Lung (tissue), 12 donors: ENCODE data around the gene LURAP1L. TPM values are rescaled to one million over a fixed set of nuclear protein-coding genes. Genes with fewer than 3 reads are reported as not detected.

Source experiments
- ATAC-seq: fragments of 200-7000 bp; cut with Tn5 transposase; one replicate; pipeline ENCODE4 v1.9.1; 2020; ENCODE audit warnings: moderate number of reproducible peaks; ENCODE audit not compliant: insufficient read depth, low FRiP score
- DNase-seq, 3 donors: peaks; one replicate each; pipeline ENCODE4 v3.0.0-alpha.2; 2013 to 2017
- H3K27ac ChIP-seq, 2 donors: one replicate each; pipeline ENCODE4 v1.5.1; 2013; ENCODE audit warnings: mild to moderate bottlenecking in 2 of 2, moderate library complexity in 2 of 2, control low read depth in 1 of 2, inconsistent platforms in 1 of 2, low read depth in 1 of 2, low read length in 1 of 2
- H3K27me3 ChIP-seq, 3 donors: one replicate each; pipeline ENCODE4 v1.5.1; 2013; ENCODE audit warnings: low read length in 2 of 3; ENCODE audit not compliant: control insufficient read depth in 3 of 3, insufficient read depth in 3 of 3
- H3K36me3 ChIP-seq, 4 donors: one replicate each; pipeline ENCODE4 v1.5.1; 2013; ENCODE audit warnings: low read length in 4 of 4, mild to moderate bottlenecking in 1 of 4, moderate library complexity in 1 of 4; ENCODE audit not compliant: control insufficient read depth in 4 of 4, insufficient read depth in 4 of 4
- H3K4me1 ChIP-seq, 5 donors: one replicate each; pipeline ENCODE4 v1.5.1; 2013; ENCODE audit warnings: low read length in 5 of 5, mild to moderate bottlenecking in 2 of 5, moderate library complexity in 1 of 5; ENCODE audit not compliant: control insufficient read depth in 5 of 5, insufficient read depth in 5 of 5
- H3K4me3 ChIP-seq: one replicate; pipeline ENCODE4 v1.5.1; 2013; ENCODE audit warnings: mild to moderate bottlenecking, control low read depth, moderate library complexity
- H3K9ac ChIP-seq, 2 donors: one replicate each; pipeline ENCODE4 v1.5.1; 2013; ENCODE audit warnings: low read length in 2 of 2, control low read depth in 1 of 2; ENCODE audit not compliant: insufficient read depth in 1 of 2
- H3K9me3 ChIP-seq, 4 donors: one replicate each; pipeline ENCODE4 v1.5.1; 2013; ENCODE audit warnings: low read length in 3 of 4, mild to moderate bottlenecking in 1 of 4, moderate library complexity in 1 of 4; ENCODE audit not compliant: control insufficient read depth in 4 of 4, insufficient read depth in 3 of 4
- WGBS, 2 donors: extraction: QIAGEN DNeasy Blood & Tissue Kit; methylation state at CpG; one replicate each; pipeline ENCODE4 v1.1.7; 2013; 5-methylcytosine and 5-hydroxymethylcytosine counted together
- polyA plus RNA-seq, 2 donors: library from polyadenylated mRNA; stranded (reverse); fragments of 200-250 nt; gene quantifications; one replicate each; pipeline ENCODE4 v1.2.1, GENCODE V29; 2013
- total RNA-seq, 2 donors: library from RNA; depleted of rRNA in 1 of 2; stranded (reverse); fragments of >200 nt in 1 of 2; gene quantifications; one replicate each; pipeline ENCODE4 v1.2.1, GENCODE V29; 2014 to 2021
- TF ChIP-seq, protein P1 (sequence below): IDR thresholded peaks from 2 replicates; pipeline ENCODE4 v1.5.1; 2012; ENCODE audit warnings: mild to moderate bottlenecking; ENCODE audit errors: control extremely low read depth, extremely low read depth
- donor health status: control.
- donor health status: control.
- donor health status: Bipolar disorder and iron deficiency.
- donor health status: healthy.
- donor health status: DM: yes; HTN: yes; CAD: no.

LURAP1L gene
- total and polyA plus RNA-seq, 4 donors = 24.9 to 104 (median 30.1) TPM

DNA sequence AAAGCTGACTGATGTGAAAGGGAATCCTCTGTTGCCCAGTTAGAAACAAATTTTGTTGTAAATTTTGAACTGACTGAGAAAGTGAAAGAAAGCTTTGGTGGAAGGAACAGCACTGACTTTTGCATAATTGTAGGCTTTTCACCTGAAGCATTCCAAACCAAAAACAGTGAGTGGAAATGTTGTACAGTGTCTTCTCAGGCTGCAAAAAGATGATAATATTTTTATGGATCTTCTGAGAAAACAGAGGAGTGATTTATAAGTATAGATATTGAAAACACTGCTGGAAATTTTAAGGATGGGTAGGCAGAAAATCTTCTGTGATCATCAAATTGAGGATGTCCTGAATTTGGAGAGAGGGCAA, 40.0 kb downstream of the LURAP1L start:
- H3K9ac ChIP-seq = peak overlapping the region in 1 of 2 donors; percentile 62
- no peak overlapping the region for H3K4me3 ChIP-seq
- TF ChIP-seq, protein P1, sequence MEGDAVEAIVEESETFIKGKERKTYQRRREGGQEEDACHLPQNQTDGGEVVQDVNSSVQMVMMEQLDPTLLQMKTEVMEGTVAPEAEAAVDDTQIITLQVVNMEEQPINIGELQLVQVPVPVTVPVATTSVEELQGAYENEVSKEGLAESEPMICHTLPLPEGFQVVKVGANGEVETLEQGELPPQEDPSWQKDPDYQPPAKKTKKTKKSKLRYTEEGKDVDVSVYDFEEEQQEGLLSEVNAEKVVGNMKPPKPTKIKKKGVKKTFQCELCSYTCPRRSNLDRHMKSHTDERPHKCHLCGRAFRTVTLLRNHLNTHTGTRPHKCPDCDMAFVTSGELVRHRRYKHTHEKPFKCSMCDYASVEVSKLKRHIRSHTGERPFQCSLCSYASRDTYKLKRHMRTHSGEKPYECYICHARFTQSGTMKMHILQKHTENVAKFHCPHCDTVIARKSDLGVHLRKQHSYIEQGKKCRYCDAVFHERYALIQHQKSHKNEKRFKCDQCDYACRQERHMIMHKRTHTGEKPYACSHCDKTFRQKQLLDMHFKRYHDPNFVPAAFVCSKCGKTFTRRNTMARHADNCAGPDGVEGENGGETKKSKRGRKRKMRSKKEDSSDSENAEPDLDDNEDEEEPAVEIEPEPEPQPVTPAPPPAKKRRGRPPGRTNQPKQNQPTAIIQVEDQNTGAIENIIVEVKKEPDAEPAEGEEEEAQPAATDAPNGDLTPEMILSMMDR = no peak
- no peaks in the 10 kb centered on the region for H3K9me3 ChIP-seq
- no peaks in the 10 kb centered on the region for H3K27me3 ChIP-seq
- H3K36me3 ChIP-seq = peaks cover 0 to 15% (median 6%) of the 10 kb centered on the region in 4 donors
- DNase-seq (no peak), ATAC-seq (no peak)
- peak overlapping the region in 1 of 2 donors; percentile 60 for H3K27ac ChIP-seq
- H3K4me1 ChIP-seq = peaks cover 0 to 55% (median 10%) of the 10 kb centered on the region in 5 donors

DNA sequence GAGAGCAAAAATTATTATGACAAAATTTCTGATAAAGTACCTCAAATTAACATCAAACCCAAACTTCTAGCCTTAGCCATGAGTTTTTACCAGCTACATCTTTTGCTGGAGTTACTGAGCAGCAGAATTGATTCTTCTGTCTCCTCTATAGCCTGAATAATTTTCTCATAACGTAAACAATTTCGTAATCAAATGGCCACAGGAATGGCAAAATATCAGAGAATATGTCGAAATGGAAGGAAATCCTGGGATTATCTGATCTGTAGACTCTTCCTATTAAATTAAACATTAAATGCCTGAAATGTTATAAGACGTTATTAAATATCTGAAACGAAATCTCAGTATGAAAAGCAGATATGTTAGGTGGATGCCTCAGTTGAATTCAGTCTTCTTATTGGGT, 41.1 kb downstream of the LURAP1L start:
- Histone ChIP-seq H3K27me3 (no peaks in the 10 kb centered on the region), H3K4me1 (peaks cover 0 to 53% (median 10%) of the 10 kb centered on the region in 5 donors), H3K9ac (no peak overlapping the region), H3K36me3 (peaks cover 0 to 17% (median 8%) of the 10 kb centered on the region in 4 donors), H3K4me3 (no peak overlapping the region), H3K27ac (no peak overlapping the region), H3K9me3 (no peaks in the 10 kb centered on the region)
- DNase-seq = peak in 2 of 3 donors; percentile 77 to 84
- 67 to 72% methylated on average over 5 of the region's 5 CpGs for WGBS, 2 donors
- TF ChIP-seq, protein P1 = no peak
- ATAC-seq = no peak

GRCh38 chr9:12816656-12817101, 41.9 kb downstream of the LURAP1L start:
- peaks cover 0 to 16% (median 9%) of the 10 kb centered on the region in 4 donors for H3K36me3 ChIP-seq
- 65 to 83% methylated on average over 3 of the region's 3 CpGs for WGBS, 2 donors
- H3K9ac ChIP-seq = no peak overlapping the region
- H3K4me3 ChIP-seq = no peak overlapping the region
- H3K27ac ChIP-seq = no peak overlapping the region
- no peaks in the 10 kb centered on the region for H3K9me3 ChIP-seq
- H3K27me3 ChIP-seq = no peaks in the 10 kb centered on the region
- DNase-seq (no peak), ATAC-seq (no peak)
- peaks cover 3 to 55% (median 10%) of the 10 kb centered on the region in 5 donors for H3K4me1 ChIP-seq
- TF ChIP-seq, protein P1 = no peak

- TF ChIP-seq, protein P1 = no peak
- no peaks in the 10 kb centered on the region for H3K27me3 ChIP-seq
- H3K27ac ChIP-seq = peak overlapping the region in 1 of 2 donors; percentile 72
- H3K9me3 ChIP-seq = no peaks in the 10 kb centered on the region
- H3K36me3 ChIP-seq = peaks cover 0 to 16% (median 6%) of the 10 kb centered on the region in 4 donors
- peak; percentile 79 for ATAC-seq
- peak in 1 of 3 donors; percentile 41 for DNase-seq
- peak overlapping the region in 1 of 2 donors; percentile 16 for H3K9ac ChIP-seq
- WGBS, 2 donors = 55 to 72% methylated on average over 9 of the region's 9 CpGs
- H3K4me1 ChIP-seq = peaks cover 3 to 51% (median 10%) of the 10 kb centered on the region in 5 donors
- H3K4me3 ChIP-seq = no peak overlapping the region
Measured at GRCh38 chr9:12817702-12818101, 42.9 kb downstream of the LURAP1L start.
